NCI-H128 (cell line): ENCODE data around the gene ERBB4.

ENCODE experiments used
- DNase-seq: peaks from one replicate; lab custom pipeline; 2025; ENCODE audit not compliant: unreplicated experiment; lab: John Stamatoyannopoulos, UW

ERBB4 gene

GRCh38 chr2:212428681-212429478, 109.7 kb downstream of the ERBB4 start:
- DNase-seq, result no peak

GRCh38 chr2:212427638-212428037, 111.0 kb downstream of the ERBB4 start:
- no peak for DNase-seq

- DNase-seq, result no peak
Observed at GRCh38 chr2:212426637-212427412, 111.8 kb downstream of the ERBB4 start.

GRCh38 chr2:212424082-212424481, 114.5 kb downstream of the ERBB4 start:
- DNase-seq, result no peak

GRCh38 chr2:212423089-212423488, 115.5 kb downstream of the ERBB4 start:
- DNase-seq, result no peak

- DNase-seq, result no peak
Observed at GRCh38 chr2:212421556-212422334, 116.9 kb downstream of the ERBB4 start.

GRCh38 chr2:212416086-212416485, 122.5 kb downstream of the ERBB4 start:
- no peak for DNase-seq

GRCh38 chr2:212414767-212415211, 123.8 kb downstream of the ERBB4 start:
- DNase-seq, result no peak

GRCh38 chr2:212409560-212409959, 129.0 kb downstream of the ERBB4 start:
- DNase-seq, result no peak

- no peak for DNase-seq
Observed at GRCh38 chr2:212408524-212408923, 130.1 kb downstream of the ERBB4 start.

GRCh38 chr2:212406716-212407115, 131.9 kb downstream of the ERBB4 start:
- no peak for DNase-seq

- DNase-seq, result no peak
Observed at GRCh38 chr2:212402316-212402715, 136.3 kb downstream of the ERBB4 start.

- no peak for DNase-seq
Observed at GRCh38 chr2:212398316-212398715, 140.3 kb downstream of the ERBB4 start.

- no peak for DNase-seq
Observed at GRCh38 chr2:212392544-212392943, 146.1 kb downstream of the ERBB4 start.

- DNase-seq, result no peak
Observed at GRCh38 chr2:212392043-212392442, 146.6 kb downstream of the ERBB4 start.

- no peak for DNase-seq
Observed at GRCh38 chr2:212387146-212387545, 151.5 kb downstream of the ERBB4 start.

GRCh38 chr2:212385241-212385640, 153.4 kb downstream of the ERBB4 start:
- no peak for DNase-seq

- no peak for DNase-seq
Observed at GRCh38 chr2:212384027-212384426, 154.6 kb downstream of the ERBB4 start.

GRCh38 chr2:212381428-212382102, 157.0 kb downstream of the ERBB4 start:
- DNase-seq, result no peak

- DNase-seq, result no peak
Observed at GRCh38 chr2:212379103-212379502, 159.5 kb downstream of the ERBB4 start.

- DNase-seq, result no peak
Observed at GRCh38 chr2:212367431-212367830, 171.2 kb downstream of the ERBB4 start.
